Astrocyte (in vitro differentiated cells and primary cell): ENCODE results near the gene SMIM17. TPM values are rescaled to one million over a fixed set of nuclear protein-coding genes. Genes with fewer than 3 reads are reported as not detected.

Experiments
- DNase-seq: peaks from one replicate; pipeline ENCODE4 v3.0.0-alpha.2; 2010; ENCODE audit warnings: low read depth
- FAIRE-seq: peaks from 2 replicates; lab custom pipeline; 2011; peaks lifted over from hg19 to GRCh38; lab: Jason Lieb, UNC
- H2AFZ ChIP-seq: 2 replicates; pipeline ENCODE4 v1.6.0; 2012; ENCODE audit warnings: low read depth, low read length, inconsistent platforms
- H3K27ac ChIP-seq: 2 replicates; pipeline ENCODE4 v1.5.1; 2011; ENCODE audit warnings: low read depth, low read length, inconsistent platforms
- H3K27me3 ChIP-seq: 2 replicates; pipeline ENCODE4 v1.6.0; 2011; ENCODE audit warnings: low read length, inconsistent platforms; ENCODE audit not compliant: insufficient read depth
- H3K36me3 ChIP-seq: 2 replicates; pipeline ENCODE4 v1.5.1; 2011; ENCODE audit warnings: low read length, inconsistent platforms; ENCODE audit not compliant: insufficient read depth
- H3K4me1 ChIP-seq: 2 replicates; pipeline ENCODE4 v1.5.1; 2011; ENCODE audit warnings: low read length, inconsistent platforms; ENCODE audit not compliant: insufficient read depth
- H3K4me2 ChIP-seq: 2 replicates; pipeline ENCODE4 v1.6.0; 2012; ENCODE audit warnings: low read length, inconsistent platforms
- H3K4me3 ChIP-seq: 2 replicates; pipeline ENCODE4 v1.5.1; 2011; ENCODE audit warnings: low read depth, mild to moderate bottlenecking, low read length, inconsistent platforms; ENCODE audit not compliant: insufficient read depth
- H3K79me2 ChIP-seq: 2 replicates; pipeline ENCODE4 v1.6.0; 2012; ENCODE audit warnings: mild to moderate bottlenecking, low read length, inconsistent platforms; ENCODE audit not compliant: insufficient read depth
- H3K9ac ChIP-seq: 2 replicates; pipeline ENCODE4 v1.6.0; 2012; ENCODE audit warnings: mild to moderate bottlenecking, low read length, inconsistent platforms
- H3K9me3 ChIP-seq: 2 replicates; pipeline ENCODE4 v1.5.1; 2012; ENCODE audit warnings: low read depth, mild to moderate bottlenecking, low read length, inconsistent platforms; ENCODE audit not compliant: insufficient read depth
- H4K20me1 ChIP-seq: 2 replicates; pipeline ENCODE4 v1.6.0; 2012; ENCODE audit warnings: low read length, inconsistent platforms; ENCODE audit not compliant: insufficient read depth
- H3K27ac Mint-ChIP-seq: one replicate; pipeline ENCODE4 v1.8.0; 2021; ENCODE audit warnings: mild to moderate bottlenecking, mixed read lengths; ENCODE audit not compliant: unreplicated experiment
- H3K27me3 Mint-ChIP-seq: one replicate; pipeline ENCODE4 v1.8.0; 2021; ENCODE audit warnings: low read depth, mixed read lengths; ENCODE audit not compliant: unreplicated experiment
- H3K36me3 Mint-ChIP-seq: one replicate; pipeline ENCODE4 v1.8.0; 2021; ENCODE audit warnings: low read depth, mixed read lengths; ENCODE audit not compliant: unreplicated experiment
- H3K4me1 Mint-ChIP-seq: one replicate; pipeline ENCODE4 v1.8.0; 2021; ENCODE audit warnings: low read depth, mixed read lengths; ENCODE audit not compliant: unreplicated experiment
- H3K4me3 Mint-ChIP-seq: one replicate; pipeline ENCODE4 v1.8.0; 2021; ENCODE audit warnings: mild to moderate bottlenecking, moderate library complexity, mixed read lengths; ENCODE audit not compliant: unreplicated experiment
- H3K9me3 Mint-ChIP-seq: one replicate; pipeline ENCODE4 v1.8.0; 2021; ENCODE audit warnings: mild to moderate bottlenecking, mixed read lengths; ENCODE audit not compliant: unreplicated experiment
- CTCF ChIP-seq: IDR thresholded peaks from 2 replicates; pipeline ENCODE4 v1.5.1; 2011; ENCODE audit warnings: low read depth, mild to moderate bottlenecking, inconsistent platforms, low read length, moderate library complexity; ENCODE audit not compliant: insufficient read depth
- EZH2 ChIP-seq: IDR thresholded peaks from 2 replicates; pipeline ENCODE4 v1.6.1; 2012; ENCODE audit warnings: mild to moderate bottlenecking, low read length, inconsistent platforms; ENCODE audit not compliant: insufficient read depth
- total RNA-seq: library from RNA; stranded (reverse); gene quantifications from 2 replicates; pipeline ENCODE4 v1.2.1, GENCODE V29; 2021

Gene SMIM17
- total RNA-seq, 1 donor from 2014 or later, result 0.27 TPM

GRCh38 chr19:56633021-56633420, 9.9 kb upstream of the SMIM17 start:
- FAIRE-seq (no peak), DNase-seq (no peak)
- H3K4me1 Mint-ChIP-seq, result no peaks in the 10 kb centered on the region
- Histone ChIP-seq H3K9me3 (peaks cover 15% of the 10 kb centered on the region), H3K9ac (no peak overlapping the region), H3K79me2 (no peaks in the 10 kb centered on the region), H3K27ac (no peak overlapping the region), H3K4me3 (no peak overlapping the region), H3K4me2 (no peak overlapping the region), H3K4me1 (no peaks in the 10 kb centered on the region), H3K27me3 (no peaks in the 10 kb centered on the region), H3K36me3 (no peaks in the 10 kb centered on the region), H2AFZ (no peak overlapping the region), H4K20me1 (no peaks in the 10 kb centered on the region)
- H3K27ac Mint-ChIP-seq, result no peak overlapping the region
- H3K36me3 Mint-ChIP-seq, result peaks cover 6% of the 10 kb centered on the region
- TF ChIP-seq CTCF (no peak), EZH2 (no peak)
- H3K4me3 Mint-ChIP-seq, result no peak overlapping the region
- H3K9me3 Mint-ChIP-seq, result peaks cover 36% of the 10 kb centered on the region
- H3K27me3 Mint-ChIP-seq, result no peaks in the 10 kb centered on the region

- H3K27me3 Mint-ChIP-seq, result no peaks in the 10 kb centered on the region
- no peak for FAIRE-seq
- peaks cover 4% of the 10 kb centered on the region for H3K9me3 ChIP-seq
Measured at GRCh38 chr19:56637976-56638555, 4.9 kb upstream of the SMIM17 start.

More at GRCh38 chr19:56637976-56638555, 4.9 kb upstream of the SMIM17 start:
- Mint-ChIP-seq H3K9me3 (peaks cover 30% of the 10 kb centered on the region), H3K4me1 (no peaks in the 10 kb centered on the region), H3K4me3 (no peak overlapping the region), H3K36me3 (no peaks in the 10 kb centered on the region), H3K27ac (no peak overlapping the region)
- Histone ChIP-seq H3K9ac (no peak overlapping the region), H2AFZ (no peak overlapping the region), H3K27me3 (no peaks in the 10 kb centered on the region), H3K27ac (no peak overlapping the region), H3K4me3 (no peak overlapping the region), H4K20me1 (no peaks in the 10 kb centered on the region), H3K4me1 (no peaks in the 10 kb centered on the region), H3K4me2 (no peak overlapping the region), H3K36me3 (no peaks in the 10 kb centered on the region), H3K79me2 (no peaks in the 10 kb centered on the region)
- peak; percentile 71 for DNase-seq
- TF ChIP-seq CTCF, result no peak
- no peak for TF ChIP-seq EZH2
